Effector CD4-positive, alpha-beta T cell (primary cell): Measurements from ENCODE around the gene DHX38.
A peak's percentile ranks its signal among the peaks of the same experiment; 100 is the strongest.
"Not testable (repeated sequence)": the region's sequence is repeated elsewhere in the genome, so short reads cannot be mapped to it uniquely, and the experiment has no call there.

Experiments used
- DNase-seq: peaks from one replicate; pipeline ENCODE4 v3.0.0-alpha.2; 2020
- total RNA-seq: gene quantifications from one replicate; lab custom pipeline; 2026; lab: John Stamatoyannopoulos, UW

The DHX38 gene
- total RNA-seq: 150 reads per million, percentile 89 among the genes with 10 or more reads in this experiment

- DNase-seq: peak; percentile 86
These were observed at the start of gene DHX38, which contains the start of gene TXNL4B for GRCh38 chr16:72093448-72094265. TSS of gene DHX38 (plus strand) at chr16:72093847. CDS start at chr16:72096158, 2,311 bp downstream. TSS of gene TXNL4B (minus strand) at chr16:72093620. CDS start at chr16:72090749, 2,871 bp downstream.

- DNase-seq: no peak
These were observed 49.4 kb upstream of the DHX38 start for GRCh38 chr16:72044296-72044695.

GRCh38 chr16:72044825-72045359, 48.8 kb upstream of the DHX38 start:
- DNase-seq: no peak

GRCh38 chr16:72049110-72049509, 44.5 kb upstream of the DHX38 start:
- DNase-seq: no peak

GRCh38 chr16:72050769-72051464, 42.7 kb upstream of the DHX38 start:
- DNase-seq: no peak

GRCh38 chr16:72051818-72052217, 41.8 kb upstream of the DHX38 start:
- DNase-seq: no peak

- not testable (repeated sequence) for DNase-seq
These were observed 39.3 kb upstream of the DHX38 start, which contains the start of gene HP for GRCh38 chr16:72054254-72054847. TSS of gene HP (plus strand) at chr16:72054505. CDS start at chr16:72054653, 148 bp downstream.

GRCh38 chr16:72055911-72056310, 37.7 kb upstream of the DHX38 start:
- no peak for DNase-seq

- DNase-seq: not testable (repeated sequence)
These were observed 36.3 kb upstream of the DHX38 start for GRCh38 chr16:72057313-72057712.

- DNase-seq: not testable (repeated sequence)
These were observed 34.6 kb upstream of the DHX38 start for GRCh38 chr16:72059060-72059459.

GRCh38 chr16:72060405-72060804, 33.2 kb upstream of the DHX38 start:
- no peak for DNase-seq

GRCh38 chr16:72061564-72061963, 32.1 kb upstream of the DHX38 start:
- no peak for DNase-seq

GRCh38 chr16:72064361-72064894, 29.2 kb upstream of the DHX38 start:
- no peak for DNase-seq

- no peak for DNase-seq
These were observed 26.9 kb upstream of the DHX38 start for GRCh38 chr16:72066747-72067146.

GRCh38 chr16:72068930-72069329, 24.7 kb upstream of the DHX38 start:
- DNase-seq: no peak

GRCh38 chr16:72072514-72073342, 20.9 kb upstream of the DHX38 start:
- DNase-seq: no peak

- no peak for DNase-seq
These were observed 20.0 kb upstream of the DHX38 start for GRCh38 chr16:72073560-72074230.

- not testable (repeated sequence) for DNase-seq
These were observed 18.6 kb upstream of the DHX38 start for GRCh38 chr16:72075067-72075466.

GRCh38 chr16:72076991-72077706, 16.5 kb upstream of the DHX38 start:
- not testable (repeated sequence) for DNase-seq

- DNase-seq: no peak
These were observed 9.8 kb upstream of the DHX38 start for GRCh38 chr16:72083778-72084404.
